Measurements from ENCODE around the gene MAGEH1. TPM values are rescaled to one million over a fixed set of nuclear protein-coding genes. Genes with fewer than 3 reads are reported as not detected.
"Not testable (repeated sequence)": the region's sequence is repeated elsewhere in the genome, so short reads cannot be mapped to it uniquely, and the experiment has no call there.

The MAGEH1 gene
- total and polyA plus RNA-seq, 4 experiments from 2014 or later, result 26.9 to 47.7 (median 38.2) TPM

GRCh38 chrX:55452833-55453124, 852 bp downstream of the MAGEH1 start:
- no peaks in the 10 kb centered on the region for H3K36me3 ChIP-seq (ENCODE audit: insufficient read depth, low read length)
- H3K4me3 ChIP-seq (ENCODE audit: low read length in 2 of 2), result peak overlapping the region; percentile 61 to 70
- H3K27me3 ChIP-seq (ENCODE audit: insufficient read depth, low read length), result no peaks in the 10 kb centered on the region
- H3K4me1 Mint-ChIP-seq, result peaks cover 5 to 30% (median 16%) of the 10 kb centered on the region in 4 donors
- peaks cover 0 to 7% of the 10 kb centered on the region in 2 donors for H3K36me3 Mint-ChIP-seq
- H3K27me3 Mint-ChIP-seq, result no peaks in the 10 kb centered on the region
- ChIA-PET CTCF (ENCODE audit: partially characterized antibody) (interaction anchor here (1.2 to 1.4 kb wide), 4 partner anchors 36 to 1311 kb away, joined by 3 to 14 read pairs (median 4); partner anchors contain the start of genes NBDY and USP51), POLR2A (ENCODE audit: partially characterized antibody) (interaction anchor here (1.1 to 2.4 kb wide), 4 partner anchors 36 to 292 kb away, joined by 4 to 50 read pairs (median 11); partner anchors contain the start of genes RRAGB and USP51)
- peaks cover 0 to 2% (median 0%) of the 10 kb centered on the region in 8 donors for H3K9me3 Mint-ChIP-seq
- peak overlapping the region; percentile 89 to 97 (median 95) for H3K27ac Mint-ChIP-seq
- peak overlapping the region; percentile 85 for H3K27ac ChIP-seq (ENCODE audit: low read depth, low read length)
- intact Hi-C loops (cut with micrococcal nuclease), result no loop called here
- no peak for DNase-seq
- peak overlapping the region; percentile 87 to 97 (median 92) for H3K4me3 Mint-ChIP-seq
- no peaks in the 10 kb centered on the region for H3K9me3 ChIP-seq (ENCODE audit: control insufficient read depth in 1 of 2, low read length in 2 of 2)
- H3K4me1 ChIP-seq (ENCODE audit: insufficient read depth, low read length), result peaks cover 7% of the 10 kb centered on the region

- H3K27ac ChIP-seq (ENCODE audit: low read depth, low read length); CTCF ChIA-PET (ENCODE audit: partially characterized antibody); H3K4me1 ChIP-seq (ENCODE audit: insufficient read depth, low read length); H3K9me3 ChIP-seq (ENCODE audit: control insufficient read depth in 1 of 2, low read length in 2 of 2); H3K27me3 Mint-ChIP-seq; POLR2A ChIA-PET (ENCODE audit: partially characterized antibody); H3K9me3 Mint-ChIP-seq; intact Hi-C loops (cut with micrococcal nuclease); H3K4me3 Mint-ChIP-seq; H3K36me3 Mint-ChIP-seq; H3K27me3 ChIP-seq (ENCODE audit: insufficient read depth, low read length); H3K4me3 ChIP-seq (ENCODE audit: low read length in 2 of 2); DNase-seq; H3K27ac Mint-ChIP-seq; H3K36me3 ChIP-seq (ENCODE audit: insufficient read depth, low read length): not testable (repeated sequence)
- H3K4me1 Mint-ChIP-seq, result peaks cover 5 to 28% (median 10%) of the 10 kb centered on the region in 4 donors
Observed at GRCh38 chrX:55455708-55456107, 3.8 kb downstream of the MAGEH1 start.

GRCh38 chrX:55459426-55459825, 7.5 kb downstream of the MAGEH1 start:
- H3K27me3 Mint-ChIP-seq; H3K27me3 ChIP-seq (ENCODE audit: insufficient read depth, low read length); H3K27ac ChIP-seq (ENCODE audit: low read depth, low read length); H3K27ac Mint-ChIP-seq; DNase-seq; H3K4me3 ChIP-seq (ENCODE audit: low read length in 2 of 2); CTCF ChIA-PET (ENCODE audit: partially characterized antibody); POLR2A ChIA-PET (ENCODE audit: partially characterized antibody); H3K4me1 ChIP-seq (ENCODE audit: insufficient read depth, low read length); H3K36me3 Mint-ChIP-seq; H3K4me1 Mint-ChIP-seq; intact Hi-C loops (cut with micrococcal nuclease); H3K4me3 Mint-ChIP-seq; H3K9me3 Mint-ChIP-seq; H3K9me3 ChIP-seq (ENCODE audit: control insufficient read depth in 1 of 2, low read length in 2 of 2); H3K36me3 ChIP-seq (ENCODE audit: insufficient read depth, low read length): not testable (repeated sequence)

- intact Hi-C loops (cut with micrococcal nuclease); H3K27ac ChIP-seq (ENCODE audit: low read depth, low read length); H3K36me3 ChIP-seq (ENCODE audit: insufficient read depth, low read length); H3K4me1 Mint-ChIP-seq; H3K4me1 ChIP-seq (ENCODE audit: insufficient read depth, low read length); H3K36me3 Mint-ChIP-seq; H3K4me3 ChIP-seq (ENCODE audit: low read length in 2 of 2); DNase-seq; H3K27me3 ChIP-seq (ENCODE audit: insufficient read depth, low read length); H3K4me3 Mint-ChIP-seq; H3K27ac Mint-ChIP-seq; H3K9me3 Mint-ChIP-seq; H3K9me3 ChIP-seq (ENCODE audit: control insufficient read depth in 1 of 2, low read length in 2 of 2); CTCF ChIA-PET (ENCODE audit: partially characterized antibody); POLR2A ChIA-PET (ENCODE audit: partially characterized antibody); H3K27me3 Mint-ChIP-seq: not testable (repeated sequence)
Observed at GRCh38 chrX:55459926-55460325, 8.0 kb downstream of the MAGEH1 start.

- POLR2A ChIA-PET (ENCODE audit: partially characterized antibody); H3K4me1 ChIP-seq (ENCODE audit: insufficient read depth, low read length); DNase-seq; H3K4me3 ChIP-seq (ENCODE audit: low read length in 2 of 2); H3K4me1 Mint-ChIP-seq; H3K27me3 Mint-ChIP-seq; intact Hi-C loops (cut with micrococcal nuclease); H3K4me3 Mint-ChIP-seq; H3K9me3 Mint-ChIP-seq; H3K36me3 ChIP-seq (ENCODE audit: insufficient read depth, low read length); H3K27ac ChIP-seq (ENCODE audit: low read depth, low read length); H3K27me3 ChIP-seq (ENCODE audit: insufficient read depth, low read length); CTCF ChIA-PET (ENCODE audit: partially characterized antibody); H3K36me3 Mint-ChIP-seq; H3K9me3 ChIP-seq (ENCODE audit: control insufficient read depth in 1 of 2, low read length in 2 of 2); H3K27ac Mint-ChIP-seq: not testable (repeated sequence)
Observed at GRCh38 chrX:55464050-55464449, 12.1 kb downstream of the MAGEH1 start.

- H3K4me3 Mint-ChIP-seq; H3K36me3 Mint-ChIP-seq; H3K9me3 Mint-ChIP-seq; H3K4me1 ChIP-seq (ENCODE audit: insufficient read depth, low read length); POLR2A ChIA-PET (ENCODE audit: partially characterized antibody); intact Hi-C loops (cut with micrococcal nuclease); H3K4me1 Mint-ChIP-seq; DNase-seq; H3K27me3 Mint-ChIP-seq; H3K27me3 ChIP-seq (ENCODE audit: insufficient read depth, low read length); H3K4me3 ChIP-seq (ENCODE audit: low read length in 2 of 2); H3K9me3 ChIP-seq (ENCODE audit: control insufficient read depth in 1 of 2, low read length in 2 of 2); CTCF ChIA-PET (ENCODE audit: partially characterized antibody); H3K36me3 ChIP-seq (ENCODE audit: insufficient read depth, low read length); H3K27ac Mint-ChIP-seq; H3K27ac ChIP-seq (ENCODE audit: low read depth, low read length): not testable (repeated sequence)
Observed at GRCh38 chrX:55465108-55465507, 13.2 kb downstream of the MAGEH1 start.

GRCh38 chrX:55465791-55466190, 13.9 kb downstream of the MAGEH1 start:
- H3K27me3 ChIP-seq (ENCODE audit: insufficient read depth, low read length); H3K4me1 Mint-ChIP-seq; H3K36me3 Mint-ChIP-seq; H3K27ac ChIP-seq (ENCODE audit: low read depth, low read length); H3K4me3 Mint-ChIP-seq; H3K4me3 ChIP-seq (ENCODE audit: low read length in 2 of 2); CTCF ChIA-PET (ENCODE audit: partially characterized antibody); H3K36me3 ChIP-seq (ENCODE audit: insufficient read depth, low read length); H3K4me1 ChIP-seq (ENCODE audit: insufficient read depth, low read length); H3K9me3 ChIP-seq (ENCODE audit: control insufficient read depth in 1 of 2, low read length in 2 of 2); H3K9me3 Mint-ChIP-seq; H3K27ac Mint-ChIP-seq; DNase-seq; H3K27me3 Mint-ChIP-seq; POLR2A ChIA-PET (ENCODE audit: partially characterized antibody); intact Hi-C loops (cut with micrococcal nuclease): not testable (repeated sequence)

- H3K9me3 Mint-ChIP-seq; H3K36me3 ChIP-seq (ENCODE audit: insufficient read depth, low read length); H3K4me1 ChIP-seq (ENCODE audit: insufficient read depth, low read length); CTCF ChIA-PET (ENCODE audit: partially characterized antibody); H3K36me3 Mint-ChIP-seq; H3K9me3 ChIP-seq (ENCODE audit: control insufficient read depth in 1 of 2, low read length in 2 of 2); H3K27ac ChIP-seq (ENCODE audit: low read depth, low read length); H3K4me3 ChIP-seq (ENCODE audit: low read length in 2 of 2); H3K4me1 Mint-ChIP-seq; H3K27ac Mint-ChIP-seq; H3K27me3 Mint-ChIP-seq; H3K4me3 Mint-ChIP-seq; H3K27me3 ChIP-seq (ENCODE audit: insufficient read depth, low read length); POLR2A ChIA-PET (ENCODE audit: partially characterized antibody); intact Hi-C loops (cut with micrococcal nuclease); DNase-seq: not testable (repeated sequence)
Observed at GRCh38 chrX:55479956-55480355, 28.0 kb downstream of the MAGEH1 start.

Measured in CD4-positive, alpha-beta memory T cell (primary cell).